PC-9 (cell line): Measurements from ENCODE around the gene SAPCD2.

ENCODE experiments used
- CTCF ChIP-seq: fragments of 200-600 bp; sonication (generic); conservative IDR thresholded peaks from 2 replicates; pipeline ENCODE4 v1.6.1; 2017; ENCODE audit warnings: mixed run types, antibody characterized with exemption, mild to moderate bottlenecking, moderate library complexity
- EZH2 ChIP-seq: fragments of 200-600 bp; sonication (generic); IDR thresholded peaks from 2 replicates; pipeline ENCODE4 v1.8.0; 2017; ENCODE audit warnings: antibody characterized with exemption, low read depth

- TF ChIP-seq EZH2 (no peak), CTCF (no peak)
Observed at GRCh38 chr9:137056739-137057415, 13.5 kb downstream of the SAPCD2 start.
